MM.1S (cell line): ENCODE measurements around the gene MTHFD2.

Experiments used
- CTCF ChIP-seq: fragments of 300-600 bp; sonication (generic); IDR thresholded peaks from 2 replicates; pipeline ENCODE4 v1.5.1; 2016; ENCODE audit warnings: antibody characterized with exemption, low read length, mixed read lengths
- EZH2 ChIP-seq: fragments of 300-600 bp; sonication (generic); optimal IDR thresholded peaks from 2 replicates; pipeline ENCODE3; 2017; ENCODE audit warnings: low read depth, mild to moderate bottlenecking, antibody characterized with exemption, low read length, mixed read lengths
- EZH2phosphoT487 ChIP-seq: fragments of 300-600 bp; sonication (generic); IDR thresholded peaks from 2 replicates; pipeline ENCODE4 v1.6.1; 2018; ENCODE audit warnings: antibody characterized with exemption, low read length

DNA sequence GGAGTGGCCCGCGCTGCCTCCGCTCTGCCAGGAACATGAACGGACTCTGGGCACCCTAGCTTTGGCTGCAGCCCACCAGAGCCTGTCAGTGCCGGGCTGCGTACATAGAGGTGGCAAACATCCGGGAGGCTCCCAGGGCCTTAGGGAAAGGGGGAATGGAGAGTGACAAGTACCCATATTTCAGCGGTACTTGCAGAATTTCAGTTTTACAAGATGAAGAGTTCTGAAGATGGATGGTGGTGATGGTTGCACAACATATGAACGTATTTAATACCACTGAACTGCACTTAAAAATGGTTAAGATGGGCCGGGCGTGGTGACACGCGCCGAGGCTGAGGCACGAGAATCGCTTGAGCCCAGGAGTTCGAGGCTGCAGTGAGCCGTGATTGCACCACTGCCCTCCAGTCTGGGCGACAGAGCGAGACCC, 873 bp downstream of the MTHFD2 start:
- TF ChIP-seq CTCF (no peak), EZH2 (no peak), EZH2phosphoT487 (no peak)
